ENCODE data around the gene PYY. TPM values are rescaled to one million over a fixed set of nuclear protein-coding genes. Genes with fewer than 3 reads are reported as not detected.
"Not testable (repeated sequence)": the region's sequence is repeated elsewhere in the genome, so short reads cannot be mapped to it uniquely, and the experiment has no call there.

The PYY gene
- polyA plus RNA-seq (ENCODE audit: low read depth in 6 of 6), result not detected

DNA sequence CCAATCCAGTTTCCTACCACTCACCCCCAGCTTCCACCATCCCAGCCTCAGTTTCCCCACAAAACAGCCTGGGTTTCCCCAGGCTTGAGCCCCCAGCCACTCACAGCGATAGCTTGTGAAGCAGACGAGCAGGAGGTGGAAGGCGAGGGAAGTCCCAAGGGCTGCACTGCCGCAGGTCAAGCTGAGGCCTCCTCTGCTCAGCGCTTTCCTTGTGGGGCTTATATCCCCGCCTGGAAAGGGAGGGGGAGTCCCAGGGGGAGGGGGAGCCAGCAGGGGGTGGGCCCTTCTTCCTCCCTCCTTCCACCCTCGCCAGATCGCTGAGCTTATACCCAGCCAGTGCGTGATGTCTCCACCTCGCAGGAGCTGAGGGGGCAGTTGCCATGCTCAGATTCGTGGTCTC is at the start of gene PYY:
TSS of gene PYY (minus strand) at position 195 of the 400 bp plus-strand sequence. CDS start 457 bp downstream, outside the sequence.
- Mint-ChIP-seq H3K27me3 (peaks cover 40 to 80% (median 61%) of the 10 kb centered on the region in 3 donors), H3K27ac (no peak within 1 kb of the TSS), H3K4me1 (peaks cover 3 to 10% (median 8%) of the 10 kb centered on the region in 3 donors), H3K4me3 (peak within 1 kb of the TSS in 6 of 8 donors; percentile 42 to 55 (median 51)), H3K9me3 (no peaks in the 10 kb centered on the region), H3K36me3 (no peaks in the 10 kb centered on the region)
- no peak for ATAC-seq (ENCODE audit: low read depth in 2 of 2)
- DNase-seq, result no peak

DNA sequence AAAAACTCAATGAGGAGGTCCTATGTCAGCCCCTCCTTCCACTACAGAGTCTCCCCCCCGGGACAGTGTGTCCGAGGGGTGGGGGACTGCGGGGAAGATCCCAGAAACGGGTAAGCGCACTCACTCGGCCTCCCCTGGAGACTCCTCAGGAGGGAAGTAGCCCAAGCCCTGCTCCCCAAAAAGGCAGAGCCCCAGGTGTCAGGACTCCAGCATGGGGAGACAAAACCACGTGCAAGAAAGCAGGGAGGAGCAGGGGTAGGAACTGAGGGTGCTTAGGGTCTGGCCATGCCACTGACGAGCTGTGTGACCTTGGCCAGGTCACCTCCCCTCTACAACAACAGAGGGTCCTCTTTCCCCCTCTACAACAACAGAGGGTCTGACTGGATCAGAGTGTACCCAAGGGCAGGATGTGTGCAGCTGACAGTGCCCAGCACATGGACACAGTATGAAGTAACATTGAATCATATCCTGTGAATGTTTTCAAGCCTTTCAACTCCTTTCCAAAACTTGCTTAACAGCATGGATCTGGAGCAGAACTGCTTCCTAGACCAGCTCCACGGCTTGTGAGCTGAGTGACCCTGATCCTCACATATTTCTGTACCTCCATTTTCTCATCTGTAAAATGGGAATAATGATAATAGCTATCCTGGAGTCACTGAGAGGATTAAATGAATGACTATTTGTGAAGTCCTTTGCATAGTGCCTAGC is 48.6 kb upstream of the PYY start:
- ATAC-seq (ENCODE audit: low read depth in 2 of 2) (no peak), DNase-seq (no peak)
- Mint-ChIP-seq H3K27me3 (peaks cover 15 to 40% (median 39%) of the 10 kb centered on the region in 3 donors), H3K4me3 (peak overlapping the region in 1 of 8 donors; percentile 57), H3K27ac (no peak overlapping the region), H3K9me3 (no peaks in the 10 kb centered on the region), H3K4me1 (peaks cover 10 to 21% (median 15%) of the 10 kb centered on the region in 3 donors), H3K36me3 (no peaks in the 10 kb centered on the region)

DNA sequence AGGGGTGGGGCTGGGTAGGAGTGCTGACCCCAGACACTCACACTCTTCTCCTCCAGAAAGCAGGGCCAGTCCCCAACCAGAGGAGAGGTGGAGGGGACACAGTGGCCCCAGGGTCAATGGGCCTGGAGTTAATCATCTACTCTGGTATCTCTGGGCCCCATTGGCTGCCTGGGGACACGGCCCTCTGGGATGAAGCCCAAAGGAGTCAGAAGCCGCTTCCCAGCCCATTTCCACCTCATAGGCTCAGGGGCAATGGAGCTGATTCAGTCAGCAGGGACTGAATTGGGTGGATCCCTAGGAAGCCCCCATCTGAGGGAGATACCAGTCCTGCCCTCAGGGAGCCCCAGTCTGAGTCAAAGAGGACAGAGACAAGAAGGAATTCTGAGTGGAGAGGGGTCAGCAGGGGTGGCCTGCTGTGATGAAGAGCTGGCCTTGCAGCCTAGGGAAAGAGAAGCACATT is 47.8 kb upstream of the PYY start:
- peak overlapping the region in 1 of 8 donors; percentile 57 for H3K4me3 Mint-ChIP-seq
- peaks cover 15 to 40% (median 39%) of the 10 kb centered on the region in 3 donors for H3K27me3 Mint-ChIP-seq
- no peaks in the 10 kb centered on the region for H3K9me3 Mint-ChIP-seq
- no peak for ATAC-seq (ENCODE audit: low read depth in 2 of 2)
- H3K4me1 Mint-ChIP-seq, result peaks cover 6 to 13% (median 9%) of the 10 kb centered on the region in 3 donors
- no peak for DNase-seq
- no peaks in the 10 kb centered on the region for H3K36me3 Mint-ChIP-seq
- H3K27ac Mint-ChIP-seq, result no peak overlapping the region

DNA sequence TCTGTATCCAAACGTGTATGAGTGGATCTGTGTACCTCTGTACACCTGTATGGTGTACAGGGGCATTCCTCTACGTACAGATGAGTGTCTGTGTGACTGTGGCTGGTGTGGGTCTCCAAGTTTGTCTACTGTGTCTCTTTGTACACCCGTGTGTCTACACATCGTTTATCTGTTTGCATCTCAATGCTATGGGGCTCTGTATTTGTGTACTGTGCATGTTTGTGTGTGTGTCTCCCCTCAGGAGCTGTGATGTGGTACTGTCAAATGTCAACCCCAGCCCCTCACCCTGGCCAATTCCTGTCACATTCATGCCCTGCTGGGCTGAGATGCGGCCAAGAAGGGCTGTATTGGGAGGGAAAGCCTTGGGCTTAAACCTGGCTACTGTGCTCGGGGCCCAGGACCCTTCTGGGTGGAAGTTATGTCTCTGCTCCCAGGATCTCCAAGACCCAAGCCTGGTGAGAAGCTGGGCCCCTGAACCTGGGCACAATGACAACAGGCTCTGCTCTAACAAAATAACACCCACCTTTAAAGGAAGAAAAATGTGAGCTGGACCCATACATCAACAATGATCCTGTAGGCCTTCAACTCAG is 47.2 kb upstream of the PYY start:
- no peak for DNase-seq
- no peak for ATAC-seq (ENCODE audit: low read depth in 2 of 2)
- H3K4me3 Mint-ChIP-seq, result peak overlapping the region in 1 of 8 donors; percentile 42
- no peaks in the 10 kb centered on the region for H3K36me3 Mint-ChIP-seq
- H3K27ac Mint-ChIP-seq, result peak overlapping the region in 1 of 6 donors; percentile 75
- no peaks in the 10 kb centered on the region for H3K9me3 Mint-ChIP-seq
- H3K27me3 Mint-ChIP-seq, result peaks cover 13 to 41% (median 35%) of the 10 kb centered on the region in 3 donors
- H3K4me1 Mint-ChIP-seq, result peaks cover 2 to 7% (median 3%) of the 10 kb centered on the region in 3 donors

DNA sequence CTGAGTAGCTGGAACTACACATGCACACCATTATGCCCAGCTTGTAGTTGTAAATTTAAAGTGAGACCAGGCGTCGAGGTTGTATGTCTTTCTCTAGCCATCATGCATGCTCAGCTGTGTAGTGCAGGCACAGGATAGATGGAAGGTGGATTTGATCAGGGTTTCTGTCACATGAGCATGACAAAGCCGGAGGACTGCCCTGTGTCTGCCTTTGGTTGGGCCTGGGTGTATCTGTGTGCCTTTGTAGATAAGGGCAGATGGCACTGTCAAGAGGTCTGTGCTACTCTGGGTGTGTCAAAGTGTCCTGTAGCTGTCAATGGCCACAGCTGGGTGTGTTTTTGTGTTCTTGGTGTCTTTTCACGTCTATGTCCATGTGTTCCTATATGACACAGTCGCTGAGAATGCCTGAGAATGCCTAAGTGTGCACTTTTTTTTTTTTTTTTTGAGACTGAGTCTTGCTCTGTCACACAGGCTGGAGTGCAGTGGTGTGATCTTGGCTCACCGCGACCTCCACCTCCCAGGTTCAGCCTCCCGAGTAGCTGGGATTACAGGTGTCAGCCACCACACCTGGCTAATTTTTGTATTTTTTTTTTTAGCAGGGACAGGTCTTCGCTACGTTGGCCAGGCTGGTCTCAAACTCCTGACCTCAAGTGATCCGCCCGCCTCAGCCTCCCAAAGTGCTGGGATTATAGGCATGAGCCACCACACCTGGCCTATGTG is 46.6 kb upstream of the PYY start:
- H3K27ac Mint-ChIP-seq, result no peak overlapping the region
- ATAC-seq (ENCODE audit: low read depth in 2 of 2) (no peak), DNase-seq (no peak)
- H3K4me1 Mint-ChIP-seq, result peaks cover 0 to 5% (median 2%) of the 10 kb centered on the region in 3 donors
- no peaks in the 10 kb centered on the region for H3K36me3 Mint-ChIP-seq
- peak overlapping the region in 1 of 8 donors; percentile 4 for H3K4me3 Mint-ChIP-seq
- H3K27me3 Mint-ChIP-seq, result peaks cover 13 to 40% (median 33%) of the 10 kb centered on the region in 3 donors
- no peaks in the 10 kb centered on the region for H3K9me3 Mint-ChIP-seq

DNA sequence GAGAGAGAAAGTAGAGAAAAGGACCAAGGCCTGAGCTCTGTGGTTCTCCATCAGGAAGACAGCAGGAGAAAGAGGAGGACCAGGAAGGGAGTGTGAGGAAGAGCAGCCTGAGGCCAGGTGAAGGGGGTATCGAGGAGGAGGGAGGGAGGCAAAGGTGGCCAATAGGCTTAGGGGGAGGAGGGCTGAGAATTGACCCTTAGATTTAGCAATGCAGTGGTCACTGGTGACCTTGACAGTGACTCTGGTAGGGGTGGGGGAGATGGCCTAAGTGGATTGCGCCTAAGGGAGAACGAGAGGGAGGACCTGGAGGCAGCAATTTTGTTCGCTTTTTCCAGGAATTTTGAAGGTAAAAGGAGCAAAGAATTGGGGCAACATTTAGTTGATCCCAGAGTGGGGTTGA is 45.3 kb upstream of the PYY start:
- Mint-ChIP-seq H3K4me1 (peaks cover 0 to 8% (median 0%) of the 10 kb centered on the region in 3 donors), H3K36me3 (no peaks in the 10 kb centered on the region), H3K27me3 (peaks cover 19 to 46% (median 33%) of the 10 kb centered on the region in 3 donors), H3K4me3 (no peak overlapping the region), H3K9me3 (no peaks in the 10 kb centered on the region), H3K27ac (no peak overlapping the region)
- no peak for ATAC-seq (ENCODE audit: low read depth in 2 of 2)
- DNase-seq, result no peak

DNA sequence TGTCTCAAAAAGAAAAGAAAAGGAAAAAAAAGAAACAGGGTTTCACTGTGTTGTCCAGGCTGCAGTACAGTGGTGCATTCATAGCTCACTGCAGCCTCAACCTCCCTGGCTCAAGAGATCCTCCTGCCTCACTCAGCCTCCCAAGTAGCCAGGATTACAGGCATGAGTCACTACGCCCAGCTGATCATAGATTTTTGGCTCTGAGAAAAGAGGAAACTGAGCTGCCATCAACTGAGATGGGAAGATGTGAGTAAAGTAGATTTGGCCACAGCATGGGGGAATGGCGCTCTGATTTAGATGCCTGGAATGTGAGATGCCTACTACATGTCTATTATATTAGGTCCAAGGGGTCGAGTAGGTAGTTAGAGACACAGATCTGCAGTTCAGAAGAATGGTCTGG is 44.8 kb upstream of the PYY start:
- H3K4me1 Mint-ChIP-seq, result peaks cover 0 to 8% (median 0%) of the 10 kb centered on the region in 3 donors
- ATAC-seq (ENCODE audit: low read depth in 2 of 2), result no peak

DNA sequence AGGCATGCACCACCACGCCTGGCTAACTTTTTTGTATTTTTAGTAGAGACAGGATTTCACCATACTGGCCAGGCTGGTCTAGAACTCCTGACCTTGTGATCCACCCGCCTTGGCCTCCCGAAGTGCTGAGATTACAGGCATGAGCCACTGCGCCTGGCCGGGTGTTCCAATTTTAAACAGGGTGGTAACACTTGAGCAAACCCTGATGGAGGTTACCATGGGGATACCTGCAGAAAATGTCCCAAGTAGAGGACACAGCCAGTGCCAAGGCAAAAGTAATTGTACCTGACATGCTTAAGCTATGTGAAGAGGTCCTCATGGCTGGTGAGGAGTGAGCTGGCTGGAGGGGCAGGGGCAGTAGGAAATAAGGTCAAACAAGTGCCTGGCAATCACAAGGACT is 43.4 kb upstream of the PYY start:
- peaks cover 19 to 49% (median 39%) of the 10 kb centered on the region in 3 donors for H3K27me3 Mint-ChIP-seq
- not testable (repeated sequence) for H3K4me3 Mint-ChIP-seq; H3K36me3 Mint-ChIP-seq; H3K9me3 Mint-ChIP-seq; H3K27ac Mint-ChIP-seq; DNase-seq; H3K4me1 Mint-ChIP-seq; ATAC-seq (ENCODE audit: low read depth in 2 of 2)

More for the DNA sequence above, 44.8 kb upstream of the PYY start:
- no peaks in the 10 kb centered on the region for H3K9me3 Mint-ChIP-seq
- DNase-seq, result no peak
- H3K4me3 Mint-ChIP-seq, result no peak overlapping the region
- no peak overlapping the region for H3K27ac Mint-ChIP-seq
- peaks cover 19 to 49% (median 34%) of the 10 kb centered on the region in 3 donors for H3K27me3 Mint-ChIP-seq
- H3K36me3 Mint-ChIP-seq, result no peaks in the 10 kb centered on the region

DNA sequence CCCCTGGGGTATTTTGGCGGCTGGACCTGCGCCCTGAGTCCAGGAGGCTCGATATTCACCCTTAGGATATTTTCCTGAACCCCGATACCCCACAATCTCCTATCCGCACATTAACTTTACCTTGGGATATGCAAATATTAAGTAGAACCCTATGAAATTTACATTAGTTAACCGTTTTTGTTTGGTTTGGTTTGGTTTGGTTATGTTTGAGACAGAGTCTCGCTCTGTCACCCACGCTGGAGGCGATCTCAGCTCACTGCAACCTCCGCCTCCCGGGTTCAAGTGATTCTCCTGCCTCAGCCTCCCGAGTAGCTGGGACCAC is 41.4 kb upstream of the PYY start:
- Mint-ChIP-seq H3K27ac (peak overlapping the region in 2 of 6 donors; percentile 18 to 37), H3K4me1 (peaks cover 0 to 8% (median 0%) of the 10 kb centered on the region in 3 donors), H3K4me3 (peak overlapping the region in 3 of 8 donors; percentile 1 to 49 (median 41)), H3K27me3 (peaks cover 17 to 38% (median 31%) of the 10 kb centered on the region in 3 donors), H3K36me3 (no peaks in the 10 kb centered on the region), H3K9me3 (no peaks in the 10 kb centered on the region)
- DNase-seq, result no peak
- no peak for ATAC-seq (ENCODE audit: low read depth in 2 of 2)

DNA sequence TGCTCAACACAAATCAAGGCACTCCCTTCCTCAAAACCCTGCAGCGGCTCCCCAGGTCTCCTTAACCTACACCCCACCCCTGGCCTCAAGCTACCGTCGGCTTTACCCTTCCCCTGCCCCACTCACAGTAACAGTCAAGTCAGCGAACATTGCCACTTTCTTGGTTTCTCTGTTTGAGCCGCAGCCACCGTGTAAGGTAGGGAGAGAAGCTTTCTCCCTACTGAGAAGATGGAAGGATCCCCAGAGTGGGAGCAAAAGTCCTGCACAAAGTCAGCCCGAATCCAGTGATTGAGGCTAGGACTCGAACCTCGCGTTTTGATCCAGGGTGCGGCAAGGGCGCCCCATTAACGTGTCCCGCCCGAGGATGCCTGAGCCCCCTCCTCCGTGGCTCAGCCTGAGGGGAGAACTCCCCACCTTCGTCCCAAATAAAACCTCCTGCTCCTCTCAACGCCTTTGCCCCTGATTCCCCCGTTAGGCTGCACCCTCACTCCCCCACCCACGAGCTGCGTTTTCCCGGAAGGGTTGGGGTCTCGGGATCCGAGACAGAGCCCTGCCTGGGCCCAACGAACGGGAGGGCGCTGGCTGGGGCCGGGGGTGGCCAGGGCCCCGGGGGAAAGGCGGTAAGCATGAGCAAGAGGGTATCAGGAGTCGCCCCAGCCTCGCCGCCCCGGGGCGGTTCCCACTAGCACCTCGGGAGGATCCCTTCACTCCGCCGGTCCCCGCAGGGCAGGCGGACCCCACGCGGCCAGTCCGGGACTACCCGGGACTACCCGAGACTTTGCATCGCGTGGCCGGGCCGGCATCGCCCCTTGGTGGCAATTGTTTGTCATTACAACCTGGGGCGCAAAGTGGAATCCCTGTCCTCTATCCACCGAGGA is 40.8 kb upstream of the PYY start:
- peaks cover 18 to 32% (median 32%) of the 10 kb centered on the region in 3 donors for H3K27me3 Mint-ChIP-seq
- DNase-seq (peak; percentile 54), ATAC-seq (ENCODE audit: low read depth in 2 of 2) (peak; percentile 86 to 87)
- H3K9me3 Mint-ChIP-seq, result no peaks in the 10 kb centered on the region
- H3K27ac Mint-ChIP-seq, result peak overlapping the region in 1 of 6 donors; percentile 78
- peak overlapping the region in 3 of 8 donors; percentile 1 to 49 (median 41) for H3K4me3 Mint-ChIP-seq
- no peaks in the 10 kb centered on the region for H3K36me3 Mint-ChIP-seq
- peaks cover 0 to 8% (median 0%) of the 10 kb centered on the region in 3 donors for H3K4me1 Mint-ChIP-seq

DNA sequence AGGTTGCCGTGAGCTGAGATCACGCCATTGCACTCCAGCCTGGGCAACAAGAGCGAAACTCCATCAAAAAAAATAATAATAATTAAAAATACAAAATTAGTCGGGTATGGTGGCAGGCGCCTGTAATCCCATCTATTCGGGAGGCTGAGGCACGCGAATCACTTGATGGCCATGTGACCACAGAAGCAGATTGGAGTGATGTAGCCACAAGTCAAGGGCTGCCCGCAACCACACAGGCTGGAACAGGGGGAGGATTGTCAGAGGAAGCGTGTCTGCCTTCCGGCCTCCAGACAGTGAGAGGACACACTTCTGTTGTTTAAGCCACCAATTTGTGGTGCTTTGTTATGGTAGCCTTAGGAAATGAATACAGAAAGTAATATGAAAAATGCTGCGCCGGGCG is 38.9 kb upstream of the PYY start:
- Mint-ChIP-seq H3K4me3 (peak overlapping the region in 1 of 8 donors; percentile 63), H3K4me1 (peaks cover 0 to 8% (median 0%) of the 10 kb centered on the region in 3 donors), H3K27me3 (peaks cover 18 to 35% (median 30%) of the 10 kb centered on the region in 3 donors), H3K9me3 (no peaks in the 10 kb centered on the region), H3K36me3 (no peaks in the 10 kb centered on the region), H3K27ac (peak overlapping the region in 1 of 6 donors; percentile 53)
- ATAC-seq (ENCODE audit: low read depth in 2 of 2), result no peak
- no peak for DNase-seq

DNA sequence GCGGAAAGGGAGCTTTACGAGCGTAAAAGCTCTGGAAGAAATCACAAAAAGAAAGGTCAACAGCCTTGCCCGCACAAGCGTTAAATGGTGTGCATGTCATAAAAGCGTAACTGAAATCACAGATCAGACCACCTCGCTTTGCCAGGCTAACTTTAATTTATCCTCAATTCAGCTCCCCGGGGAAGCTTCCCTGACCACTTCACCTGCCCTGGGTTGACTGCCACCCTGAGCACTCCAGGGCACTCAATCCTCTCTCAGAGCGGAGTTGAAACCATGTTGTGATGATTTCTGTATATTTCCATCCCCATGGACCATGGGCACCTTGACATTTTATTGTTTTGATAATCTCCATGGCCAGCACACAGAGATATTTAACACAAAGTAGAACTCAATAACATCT is 34.6 kb upstream of the PYY start:
- Mint-ChIP-seq H3K27ac (no peak overlapping the region), H3K9me3 (no peaks in the 10 kb centered on the region), H3K27me3 (peaks cover 28 to 62% (median 36%) of the 10 kb centered on the region in 3 donors), H3K4me1 (peaks cover 0 to 4% (median 1%) of the 10 kb centered on the region in 3 donors), H3K36me3 (no peaks in the 10 kb centered on the region), H3K4me3 (no peak overlapping the region)
- DNase-seq (no peak), ATAC-seq (ENCODE audit: low read depth in 2 of 2) (no peak)
